HepG2 (cell line): ENCODE data around the gene FRMD6. TPM values are rescaled to one million over a fixed set of nuclear protein-coding genes. Genes with fewer than 3 reads are reported as not detected.

Experiments
- ATAC-seq: fragments of 200-7000 bp; cut with Tn5 transposase; 3 replicates; pipeline ENCODE4 v1.9.1; 2020; ENCODE audit warnings: mild to moderate bottlenecking, moderate library complexity
- BruUV-seq: library from RNA; stranded (reverse); fragments of 400-500 nt; replicated peaks from 2 replicates; lab custom pipeline; 2021; lab: Mats Ljungman, UMichigan
- CTCF ChIA-PET: fragments of 300-600 bp; formaldehyde crosslinking; extraction: SDS; loops from one replicate; lab custom pipeline; 2021; ENCODE audit warnings: low total read pairs, inconsistent platforms, low intra/inter-chr PET ratio; lab: Yijun Ruan, JAX
- POLR2A ChIA-PET: fragments of 350-600 bp; sonication (Branson Sonifier 250); formaldehyde crosslinking; loops from one replicate; lab custom pipeline; 2020; ENCODE audit warnings: antibody characterized with exemption, inconsistent platforms; lab: Yijun Ruan, JAX
- DNase-seq: peaks from one replicate; pipeline ENCODE4 v3.0.0-alpha.2; 2015; ENCODE audit warnings: low spot score
- FAIRE-seq: peaks from 3 replicates; lab custom pipeline; 2011; peaks lifted over from hg19 to GRCh38; lab: Jason Lieb, UNC
- H2AFZ ChIP-seq: one replicate; pipeline ENCODE4 v1.6.1; 2011; ENCODE audit warnings: low read length, inconsistent platforms
- H3K27ac ChIP-seq: fragments of 300-600 bp; 3 replicates; pipeline ENCODE4 v1.8.0; 2011; ENCODE audit warnings: mixed run types, mild to moderate bottlenecking, mixed read lengths, low read length, inconsistent platforms; ENCODE audit not compliant: insufficient read depth; ENCODE audit errors: extremely low read length
- H3K27me3 ChIP-seq, 2 experiments: fragments of 200-600 bp in 1 of 2; 2 replicates in 1 of 2; 3 replicates in 1 of 2; pipeline versions ENCODE4 v1.6.0 to v1.8.0; 2011; ENCODE audit warnings: low read length in 2 of 2, mild to moderate bottlenecking in 2 of 2, moderate library complexity in 2 of 2, inconsistent platforms in 1 of 2; ENCODE audit not compliant: insufficient read depth in 2 of 2, control insufficient read depth in 1 of 2
- H3K36me3 ChIP-seq, 2 experiments: fragments of 200-600 bp in 1 of 2; replicated peaks in 1 of 2; 2 replicates in 1 of 2; 3 replicates in 1 of 2; pipeline versions ENCODE4 v1.5.1 to v1.8.0; 2011; ENCODE audit warnings: low read length in 2 of 2, inconsistent platforms in 1 of 2; ENCODE audit not compliant: insufficient read depth in 2 of 2, control insufficient read depth in 1 of 2
- H3K4me1 ChIP-seq: 2 replicates; pipeline ENCODE4 v1.5.1; 2012; ENCODE audit warnings: low read length, inconsistent platforms; ENCODE audit not compliant: insufficient read depth
- H3K4me2 ChIP-seq: 2 replicates; pipeline ENCODE4 v1.6.0; 2011; ENCODE audit warnings: low read depth, low read length, inconsistent platforms
- H3K4me3 ChIP-seq, 3 experiments: fragments of 200-600 bp in 1 of 3; sonication (generic), shearing (Covaris generic) in 1 of 3; replicated peaks in 1 of 3; 2 replicates each; pipeline ENCODE4 v1.5.1; 2011 to 2016; ENCODE audit warnings: low read length in 3 of 3, inconsistent platforms in 2 of 3, low read depth in 2 of 3, mild to moderate bottlenecking in 2 of 3, control low read depth in 1 of 3, mixed read lengths in 1 of 3; ENCODE audit not compliant: insufficient read depth in 1 of 3
- H3K79me2 ChIP-seq: one replicate; pipeline ENCODE4 v1.6.1; 2011; ENCODE audit warnings: low read length, inconsistent platforms; ENCODE audit not compliant: insufficient read depth
- H3K9ac ChIP-seq: 2 replicates; pipeline ENCODE4 v1.6.0; 2011; ENCODE audit warnings: mild to moderate bottlenecking, low read depth, low read length, inconsistent platforms; ENCODE audit not compliant: insufficient read depth
- H3K9me3 ChIP-seq: 2 replicates; pipeline ENCODE4 v1.5.1; 2012; ENCODE audit warnings: mild to moderate bottlenecking, low read length
- H4K20me1 ChIP-seq: 2 replicates; pipeline ENCODE4 v1.6.0; 2011; ENCODE audit warnings: inconsistent platforms, mild to moderate bottlenecking, low read length, moderate library complexity; ENCODE audit not compliant: insufficient read depth
- EP300 ChIP-seq, 3 experiments: sonication (generic) in 1 of 3; formaldehyde crosslinking in 1 of 3; IDR thresholded peaks; 2 replicates each; pipeline versions ENCODE4 v1.5.1 to v1.6.1; 2011 to 2020; ENCODE audit warnings: low read depth in 2 of 3, low read length in 2 of 3, borderline replicate concordance in 1 of 3, improper control_type of control experiment in 1 of 3, mild to moderate bottlenecking in 1 of 3, missing genetic modification reagents in 1 of 3, moderate library complexity in 1 of 3
- MAZ ChIP-seq, 2 experiments: sonication (generic) in 1 of 2; formaldehyde crosslinking in 1 of 2; IDR thresholded peaks; 2 replicates each; pipeline versions ENCODE4 v1.5.0 to v1.6.1; 2012 to 2020; ENCODE audit warnings: low read depth in 2 of 2, mild to moderate bottlenecking in 2 of 2, borderline replicate concordance in 1 of 2, improper control_type of control experiment in 1 of 2, low read length in 1 of 2, missing genetic modification reagents in 1 of 2, moderate library complexity in 1 of 2
- MBD4 ChIP-seq: IDR thresholded peaks from 2 replicates; pipeline ENCODE4 v1.6.1; 2012; ENCODE audit warnings: low read length, inconsistent platforms, borderline replicate concordance
- MXI1 ChIP-seq: IDR thresholded peaks from 3 replicates; pipeline ENCODE4 v1.6.1; 2012; ENCODE audit warnings: low read depth, low read length, inconsistent platforms, borderline replicate concordance
- RARG ChIP-seq: sonication (generic); formaldehyde crosslinking; IDR thresholded peaks from 2 replicates; pipeline ENCODE4 v1.4.0; 2020; ENCODE audit warnings: low read depth, mild to moderate bottlenecking, missing genetic modification reagents
- ZNF136 ChIP-seq: sonication (generic); formaldehyde crosslinking; IDR thresholded peaks from 2 replicates; pipeline ENCODE4 v1.8.1; 2022; ENCODE audit warnings: low read depth, mild to moderate bottlenecking, moderate library complexity, missing genetic modification reagents
- ZNF232 ChIP-seq: sonication (generic); formaldehyde crosslinking; IDR thresholded peaks from 2 replicates; pipeline ENCODE4 v1.4.0; 2020; ENCODE audit warnings: missing genetic modification reagents, borderline replicate concordance
- WGBS: methylation state at CpG from one replicate; pipeline ENCODE4 v1.1.6; 2017; ENCODE audit warnings: low lambda C conversion rate; 5-methylcytosine and 5-hydroxymethylcytosine counted together
- in situ Hi-C: cut with HindIII; loops from 2 replicates; pipeline ENCODE4 v1.10.0; 2017; ENCODE audit warnings: low pct_unique_long_range_greater_than_20kb; ENCODE audit not compliant: extremely low pct_ligation_motif_present
- intact Hi-C: fragments of 100-400 bp; cut with micrococcal nuclease; formaldehyde crosslinking; loops from one replicate; pipeline ENCODE4 v1.10.0; 2022; ENCODE audit not compliant: unreplicated experiment
- polyA plus RNA-seq, 8 experiments: library from polyadenylated mRNA; depleted of rRNA in 3 of 8; stranded (reverse) in 7 of 8; unstranded in 1 of 8; fragments of >200 nt; fragmentation: Illumina TruSeq in 4 of 8; extraction: Trizol in 4 of 8; gene quantifications; 2 replicates each; pipeline versions ENCODE4 v1.2.1 to v1.2.3, GENCODE V29; 2011 to 2016; ENCODE audit warnings: low read depth in 4 of 8, missing spikeins in 1 of 8, mixed read lengths in 1 of 8; ENCODE audit not compliant: insufficient read depth in 1 of 8
- total RNA-seq, 5 experiments: library from RNA; depleted of rRNA; stranded (reverse); fragments of >200 nt; fragmentation: Illumina TruSeq; extraction: Trizol; gene quantifications; 2 replicates each; pipeline ENCODE4 v1.2.3, GENCODE V29; 2016; ENCODE audit warnings: low read depth in 1 of 5
- TF ChIP-seq, protein P1 (sequence below): sonication (generic); formaldehyde crosslinking; conservative IDR thresholded peaks from 2 replicates; pipeline ENCODE4 v1.4.0; 2020; ENCODE audit warnings: missing genetic modification reagents
- TF ChIP-seq, protein P2 (sequence below), 2 experiments: sonication (generic) in 1 of 2; formaldehyde crosslinking in 1 of 2; IDR thresholded peaks; 2 replicates each; pipeline versions ENCODE4 v1.5.1 to v1.6.1; 2011 to 2020; ENCODE audit warnings: borderline replicate concordance in 1 of 2, low read depth in 1 of 2, low read length in 1 of 2, mild to moderate bottlenecking in 1 of 2, missing genetic modification reagents in 1 of 2, moderate library complexity in 1 of 2
- TF ChIP-seq, protein P3 (sequence below): sonication (generic); formaldehyde crosslinking; IDR thresholded peaks from 2 replicates; pipeline ENCODE4 v1.4.0; 2020; ENCODE audit warnings: missing genetic modification reagents, borderline replicate concordance
- TF ChIP-seq, protein P4 (sequence below): sonication (generic); formaldehyde crosslinking; IDR thresholded peaks from 2 replicates; pipeline ENCODE4 v1.8.0; 2022; ENCODE audit warnings: mild to moderate bottlenecking, missing genetic modification reagents, moderate library complexity

Gene FRMD6
- total and polyA plus RNA-seq, 2 of the 13 experiments (the other 11 are each of a cell fraction or from before 2014, with no cell fraction given): 2.4 to 5.4 TPM

DNA sequence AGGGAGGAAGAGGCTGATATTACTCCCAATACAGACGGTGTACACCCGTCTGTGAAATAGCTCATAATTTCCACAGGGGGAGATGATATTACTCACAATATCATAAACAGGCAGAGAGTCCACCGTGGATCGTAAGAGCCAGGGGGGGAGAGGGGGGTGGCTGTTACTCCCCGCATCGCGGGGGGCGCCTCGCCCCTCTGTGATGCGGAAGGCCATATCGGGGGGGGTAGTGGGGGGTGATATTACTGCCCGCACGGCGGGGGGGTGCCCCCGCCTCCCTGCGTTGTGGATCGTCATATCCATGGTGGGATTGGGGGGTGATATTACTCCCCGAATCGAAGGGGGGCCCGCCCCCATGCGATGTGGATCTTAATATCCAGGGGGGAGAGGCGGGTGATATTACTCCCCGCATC is 91.9 kb downstream of the FRMD6 start (continued):
- no peak for TF ChIP-seq MBD4

DNA sequence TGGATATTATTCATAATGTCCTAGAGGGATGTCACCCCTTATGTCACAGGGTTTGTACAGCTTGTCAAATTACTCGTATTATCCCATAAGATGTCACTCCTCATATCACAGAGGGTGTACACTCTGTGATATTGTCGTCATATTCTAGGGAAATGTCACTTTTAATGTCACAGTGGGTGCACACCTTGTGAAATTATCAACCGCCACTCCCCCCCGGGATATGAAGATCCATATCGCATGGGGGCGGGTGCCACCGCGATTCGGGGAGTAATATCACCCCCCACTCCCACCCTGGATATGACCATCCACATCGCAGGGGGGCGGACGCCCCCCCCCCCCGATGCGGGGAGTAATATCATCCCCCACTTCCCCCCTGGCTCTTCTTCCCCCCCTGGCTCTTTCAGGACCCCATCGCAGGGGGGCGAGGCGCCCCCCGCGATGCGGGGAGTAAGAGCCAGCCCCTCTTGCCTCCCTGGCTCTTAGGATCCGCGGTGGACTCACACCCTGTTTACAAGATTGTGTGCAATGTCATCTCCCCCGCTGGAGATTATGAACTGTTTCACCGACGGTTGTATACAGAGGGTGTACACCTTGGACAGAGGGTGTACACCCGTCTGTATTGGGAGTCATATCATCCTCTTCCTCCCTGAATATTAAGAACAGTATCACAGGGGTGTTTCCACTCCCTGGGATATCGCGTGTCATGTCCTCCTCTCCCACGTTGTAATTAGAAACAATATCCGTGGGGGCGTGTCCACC is 92.8 kb downstream of the FRMD6 start:
- POLR2A ChIA-PET: no interaction called here
- CTCF ChIA-PET: no interaction called here
- TF ChIP-seq, protein P1, sequence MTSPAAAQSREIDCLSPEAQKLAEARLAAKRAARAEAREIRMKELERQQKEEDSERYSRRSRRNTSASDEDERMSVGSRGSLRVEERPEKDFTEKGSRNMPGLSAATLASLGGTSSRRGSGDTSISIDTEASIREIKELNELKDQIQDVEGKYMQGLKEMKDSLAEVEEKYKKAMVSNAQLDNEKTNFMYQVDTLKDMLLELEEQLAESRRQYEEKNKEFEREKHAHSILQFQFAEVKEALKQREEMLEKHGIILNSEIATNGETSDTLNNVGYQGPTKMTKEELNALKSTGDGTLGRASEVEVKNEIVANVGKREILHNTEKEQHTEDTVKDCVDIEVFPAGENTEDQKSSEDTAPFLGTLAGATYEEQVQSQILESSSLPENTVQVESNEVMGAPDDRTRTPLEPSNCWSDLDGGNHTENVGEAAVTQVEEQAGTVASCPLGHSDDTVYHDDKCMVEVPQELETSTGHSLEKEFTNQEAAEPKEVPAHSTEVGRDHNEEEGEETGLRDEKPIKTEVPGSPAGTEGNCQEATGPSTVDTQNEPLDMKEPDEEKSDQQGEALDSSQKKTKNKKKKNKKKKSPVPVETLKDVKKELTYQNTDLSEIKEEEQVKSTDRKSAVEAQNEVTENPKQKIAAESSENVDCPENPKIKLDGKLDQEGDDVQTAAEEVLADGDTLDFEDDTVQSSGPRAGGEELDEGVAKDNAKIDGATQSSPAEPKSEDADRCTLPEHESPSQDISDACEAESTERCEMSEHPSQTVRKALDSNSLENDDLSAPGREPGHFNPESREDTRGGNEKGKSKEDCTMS (CRISPR knock-in tag): no peak
- TF ChIP-seq RARG (CRISPR knock-in tag) (no peak), ZNF232 (CRISPR knock-in tag) (no peak), EP300 (IDR thresholded peaks at IDR 0.05; ENCODE audit: low read depth in 2 of 2, low read length in 2 of 2) (no peak), EP300 (CRISPR knock-in tag; IDR thresholded peaks at IDR 0.05; ENCODE audit: borderline replicate concordance) (no peak), MAZ (IDR thresholded peaks at IDR 0.05; ENCODE audit: borderline replicate concordance, low read depth, low read length) (no peak), MAZ (CRISPR knock-in tag; IDR thresholded peaks at IDR 0.05; ENCODE audit: low read depth) (no peak), MXI1 (no peak), ZNF136 (no peak)
- TF ChIP-seq, protein P2, sequence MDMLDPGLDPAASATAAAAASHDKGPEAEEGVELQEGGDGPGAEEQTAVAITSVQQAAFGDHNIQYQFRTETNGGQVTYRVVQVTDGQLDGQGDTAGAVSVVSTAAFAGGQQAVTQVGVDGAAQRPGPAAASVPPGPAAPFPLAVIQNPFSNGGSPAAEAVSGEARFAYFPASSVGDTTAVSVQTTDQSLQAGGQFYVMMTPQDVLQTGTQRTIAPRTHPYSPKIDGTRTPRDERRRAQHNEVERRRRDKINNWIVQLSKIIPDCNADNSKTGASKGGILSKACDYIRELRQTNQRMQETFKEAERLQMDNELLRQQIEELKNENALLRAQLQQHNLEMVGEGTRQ (IDR thresholded peaks at IDR 0.05; ENCODE audit: low read depth, low read length): no peak
- TF ChIP-seq, protein P2 (CRISPR knock-in tag; IDR thresholded peaks at IDR 0.05; ENCODE audit: borderline replicate concordance): no peak
- TF ChIP-seq, protein P3, sequence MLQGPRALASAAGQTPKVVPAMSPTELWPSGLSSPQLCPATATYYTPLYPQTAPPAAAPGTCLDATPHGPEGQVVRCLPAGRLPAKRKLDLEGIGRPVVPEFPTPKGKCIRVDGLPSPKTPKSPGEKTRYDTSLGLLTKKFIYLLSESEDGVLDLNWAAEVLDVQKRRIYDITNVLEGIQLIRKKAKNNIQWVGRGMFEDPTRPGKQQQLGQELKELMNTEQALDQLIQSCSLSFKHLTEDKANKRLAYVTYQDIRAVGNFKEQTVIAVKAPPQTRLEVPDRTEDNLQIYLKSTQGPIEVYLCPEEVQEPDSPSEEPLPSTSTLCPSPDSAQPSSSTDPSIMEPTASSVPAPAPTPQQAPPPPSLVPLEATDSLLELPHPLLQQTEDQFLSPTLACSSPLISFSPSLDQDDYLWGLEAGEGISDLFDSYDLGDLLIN (CRISPR knock-in tag): no peak
- TF ChIP-seq, protein P4, sequence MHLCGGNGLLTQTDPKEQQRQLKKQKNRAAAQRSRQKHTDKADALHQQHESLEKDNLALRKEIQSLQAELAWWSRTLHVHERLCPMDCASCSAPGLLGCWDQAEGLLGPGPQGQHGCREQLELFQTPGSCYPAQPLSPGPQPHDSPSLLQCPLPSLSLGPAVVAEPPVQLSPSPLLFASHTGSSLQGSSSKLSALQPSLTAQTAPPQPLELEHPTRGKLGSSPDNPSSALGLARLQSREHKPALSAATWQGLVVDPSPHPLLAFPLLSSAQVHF (CRISPR knock-in tag): no peak

More for the DNA sequence above, 92.8 kb downstream of the FRMD6 start:
- no TSS peak for BruUV-seq
- ATAC-seq (no peak), FAIRE-seq (no peak), DNase-seq (no peak)
- 40% methylated on average over 13 of the region's 31 CpGs for WGBS
- Histone ChIP-seq H3K9ac (no peak overlapping the region), H3K4me3 (no peak overlapping the region), H3K36me3 (no peaks in the 10 kb centered on the region), H3K27ac (no peak overlapping the region), H3K4me2 (no peak overlapping the region), H3K79me2 (no peaks in the 10 kb centered on the region), H2AFZ (no peak overlapping the region), H3K9me3 (no peaks in the 10 kb centered on the region), H4K20me1 (no peaks in the 10 kb centered on the region), H3K4me1 (no peaks in the 10 kb centered on the region), H3K27me3 (no peaks in the 10 kb centered on the region; a peak in 1 of 5 replicates)
- intact Hi-C loops: no loop called here
- in situ Hi-C loops: no loop called here
